HG02759 (cell line): Measurements from ENCODE around the gene NFILZ.

Source experiments
- ATAC-seq: cut with Tn5 transposase; IDR thresholded peaks from one replicate; pipeline ENCODE4 v1.9.1; 2021; ENCODE audit warnings: mild to moderate bottlenecking, moderate library complexity; ENCODE audit not compliant: unreplicated experiment

The NFILZ gene

GRCh38 chr19:8629996-8630683 lies at the start of gene NFILZ:
TSS of gene NFILZ (plus strand) at chr19:8630633. CDS start at chr19:8676766, 46,133 bp downstream.
- no peak for ATAC-seq

- peak; percentile 52 for ATAC-seq
Observed at GRCh38 chr19:8580710-8581281, 49.6 kb upstream of the NFILZ start.

GRCh38 chr19:8584965-8585893 lies 45.2 kb upstream of the NFILZ start:
- ATAC-seq = no peak

GRCh38 chr19:8585894-8586750 lies 44.3 kb upstream of the NFILZ start:
- ATAC-seq = no peak

GRCh38 chr19:8589177-8589714 lies 41.2 kb upstream of the NFILZ start:
- no peak for ATAC-seq

GRCh38 chr19:8592231-8593009 lies 38.0 kb upstream of the NFILZ start:
- no peak for ATAC-seq

- ATAC-seq = no peak
Observed at GRCh38 chr19:8593931-8594330, 36.5 kb upstream of the NFILZ start.

GRCh38 chr19:8595651-8596050 lies 34.8 kb upstream of the NFILZ start:
- ATAC-seq = no peak

- ATAC-seq = no peak
Observed at GRCh38 chr19:8596168-8596567, 34.3 kb upstream of the NFILZ start.

- ATAC-seq = no peak
Observed at GRCh38 chr19:8600064-8600463, 30.4 kb upstream of the NFILZ start.

GRCh38 chr19:8600816-8601215 lies 29.6 kb upstream of the NFILZ start:
- ATAC-seq = no peak

- ATAC-seq = no peak
Observed at GRCh38 chr19:8601796-8602195, 28.6 kb upstream of the NFILZ start.

GRCh38 chr19:8605514-8605913 lies 24.9 kb upstream of the NFILZ start:
- ATAC-seq = no peak

GRCh38 chr19:8607386-8607785 lies 23.0 kb upstream of the NFILZ start:
- no peak for ATAC-seq

- no peak for ATAC-seq
Observed at GRCh38 chr19:8608941-8609278, 21.5 kb upstream of the NFILZ start.

- no peak for ATAC-seq
Observed at GRCh38 chr19:8609279-8610040, 21.0 kb upstream of the NFILZ start.

- ATAC-seq = no peak
Observed at GRCh38 chr19:8610041-8610935, 20.1 kb upstream of the NFILZ start, which contains the start of gene ADAMTS10. TSS of gene ADAMTS10 (minus strand) at chr19:8610715. CDS start at chr19:8605710, 5,005 bp downstream.

- no peak for ATAC-seq
Observed at GRCh38 chr19:8610936-8611300, 19.5 kb upstream of the NFILZ start.
